Neutrophil (primary cell): ENCODE data around the gene PDE7B.

Experiments
- H3K27ac ChIP-seq: fragments of 200-600 bp; sonication (generic); 2 replicates; pipeline ENCODE4 v1.5.1; 2016; ENCODE audit warnings: mild to moderate bottlenecking, moderate library complexity
- H3K27me3 ChIP-seq: fragments of 200-600 bp; sonication (generic); 2 replicates; pipeline ENCODE4 v1.6.0; 2016; ENCODE audit warnings: mild to moderate bottlenecking
- H3K36me3 ChIP-seq: fragments of 200-600 bp; sonication (generic); 2 replicates; pipeline ENCODE4 v1.5.1; 2017
- H3K4me1 ChIP-seq, 2 experiments: fragments of 200-600 bp in 1 of 2; sonication (generic) in 1 of 2; 1 replicate in 1 of 2; 2 replicates in 1 of 2; pipeline versions ENCODE4 v1.5.1 to v1.6.1; 2013 to 2016; ENCODE audit warnings: low read depth in 1 of 2, low read length in 1 of 2, mild to moderate bottlenecking in 1 of 2, moderate library complexity in 1 of 2; ENCODE audit not compliant: control insufficient read depth in 1 of 2, insufficient read depth in 1 of 2
- H3K4me3 ChIP-seq, 2 experiments: fragments of 200-600 bp in 1 of 2; sonication (generic) in 1 of 2; 1 replicate in 1 of 2; 2 replicates in 1 of 2; pipeline ENCODE4 v1.5.1; 2013 to 2016; ENCODE audit warnings: low read depth in 1 of 2, low read length in 1 of 2, mild to moderate bottlenecking in 1 of 2, moderate library complexity in 1 of 2
- H3K9me3 ChIP-seq: fragments of 200-600 bp; sonication (generic); 2 replicates; pipeline ENCODE4 v1.5.1; 2016
- TF ChIP-seq, protein P1 (sequence below): fragments of 200-600 bp; sonication (generic); IDR thresholded peaks from 2 replicates; pipeline ENCODE4 v1.5.1; 2016; ENCODE audit warnings: antibody characterized with exemption

Gene PDE7B

DNA sequence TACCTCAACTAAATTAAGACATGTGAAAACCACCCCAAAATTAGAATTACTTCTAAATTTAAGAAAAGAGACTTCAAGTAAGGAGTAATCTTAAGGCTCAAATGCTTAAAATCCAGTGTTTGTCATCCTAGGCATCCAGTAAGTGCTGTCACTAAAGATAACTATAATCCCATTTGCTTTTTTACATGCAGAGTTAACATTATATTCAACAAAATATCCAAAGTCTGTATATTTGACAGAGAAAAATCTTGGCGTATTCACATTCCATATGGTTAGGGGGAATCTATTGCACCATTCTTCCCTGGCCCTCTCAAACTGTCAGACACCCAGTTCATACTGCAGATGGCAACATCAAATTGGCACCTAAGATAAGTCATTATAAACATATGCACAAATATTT is 381.2 kb downstream of the PDE7B start:
- Histone ChIP-seq H3K36me3 (peaks cover 16% of the 10 kb centered on the region), H3K4me3 (no peak overlapping the region), H3K9me3 (no peaks in the 10 kb centered on the region), H3K27me3 (no peaks in the 10 kb centered on the region), H3K27ac (no peak overlapping the region), H3K4me1 (peaks cover 6 to 8% of the 10 kb centered on the region in 2 experiments)
- TF ChIP-seq, protein P1, sequence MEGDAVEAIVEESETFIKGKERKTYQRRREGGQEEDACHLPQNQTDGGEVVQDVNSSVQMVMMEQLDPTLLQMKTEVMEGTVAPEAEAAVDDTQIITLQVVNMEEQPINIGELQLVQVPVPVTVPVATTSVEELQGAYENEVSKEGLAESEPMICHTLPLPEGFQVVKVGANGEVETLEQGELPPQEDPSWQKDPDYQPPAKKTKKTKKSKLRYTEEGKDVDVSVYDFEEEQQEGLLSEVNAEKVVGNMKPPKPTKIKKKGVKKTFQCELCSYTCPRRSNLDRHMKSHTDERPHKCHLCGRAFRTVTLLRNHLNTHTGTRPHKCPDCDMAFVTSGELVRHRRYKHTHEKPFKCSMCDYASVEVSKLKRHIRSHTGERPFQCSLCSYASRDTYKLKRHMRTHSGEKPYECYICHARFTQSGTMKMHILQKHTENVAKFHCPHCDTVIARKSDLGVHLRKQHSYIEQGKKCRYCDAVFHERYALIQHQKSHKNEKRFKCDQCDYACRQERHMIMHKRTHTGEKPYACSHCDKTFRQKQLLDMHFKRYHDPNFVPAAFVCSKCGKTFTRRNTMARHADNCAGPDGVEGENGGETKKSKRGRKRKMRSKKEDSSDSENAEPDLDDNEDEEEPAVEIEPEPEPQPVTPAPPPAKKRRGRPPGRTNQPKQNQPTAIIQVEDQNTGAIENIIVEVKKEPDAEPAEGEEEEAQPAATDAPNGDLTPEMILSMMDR, result no peak

DNA sequence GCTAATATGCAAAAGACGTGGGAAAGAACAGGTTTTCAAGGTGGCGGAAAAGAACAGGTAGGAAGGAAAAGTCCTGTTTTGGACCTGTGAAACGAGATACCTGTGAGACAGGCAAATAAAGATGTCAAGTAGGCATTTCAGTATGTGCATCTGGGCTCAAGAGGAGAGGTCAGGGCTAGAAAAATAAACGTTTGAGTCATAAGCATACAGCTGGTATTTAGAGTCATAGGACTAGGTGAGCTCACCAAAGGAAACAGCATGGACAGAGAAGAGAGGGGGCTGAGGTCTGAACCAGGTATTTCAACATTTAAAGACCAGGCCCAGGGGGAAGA is 383.7 kb downstream of the PDE7B start:
- no peak overlapping the region for H3K27ac ChIP-seq
- no peaks in the 10 kb centered on the region for H3K9me3 ChIP-seq
- H3K27me3 ChIP-seq, result no peaks in the 10 kb centered on the region
- no peak overlapping the region for H3K4me3 ChIP-seq
- TF ChIP-seq, protein P1, result no peak
- H3K36me3 ChIP-seq, result peaks cover 33% of the 10 kb centered on the region
- H3K4me1 ChIP-seq, result peaks cover 6 to 8% of the 10 kb centered on the region in 2 experiments

DNA sequence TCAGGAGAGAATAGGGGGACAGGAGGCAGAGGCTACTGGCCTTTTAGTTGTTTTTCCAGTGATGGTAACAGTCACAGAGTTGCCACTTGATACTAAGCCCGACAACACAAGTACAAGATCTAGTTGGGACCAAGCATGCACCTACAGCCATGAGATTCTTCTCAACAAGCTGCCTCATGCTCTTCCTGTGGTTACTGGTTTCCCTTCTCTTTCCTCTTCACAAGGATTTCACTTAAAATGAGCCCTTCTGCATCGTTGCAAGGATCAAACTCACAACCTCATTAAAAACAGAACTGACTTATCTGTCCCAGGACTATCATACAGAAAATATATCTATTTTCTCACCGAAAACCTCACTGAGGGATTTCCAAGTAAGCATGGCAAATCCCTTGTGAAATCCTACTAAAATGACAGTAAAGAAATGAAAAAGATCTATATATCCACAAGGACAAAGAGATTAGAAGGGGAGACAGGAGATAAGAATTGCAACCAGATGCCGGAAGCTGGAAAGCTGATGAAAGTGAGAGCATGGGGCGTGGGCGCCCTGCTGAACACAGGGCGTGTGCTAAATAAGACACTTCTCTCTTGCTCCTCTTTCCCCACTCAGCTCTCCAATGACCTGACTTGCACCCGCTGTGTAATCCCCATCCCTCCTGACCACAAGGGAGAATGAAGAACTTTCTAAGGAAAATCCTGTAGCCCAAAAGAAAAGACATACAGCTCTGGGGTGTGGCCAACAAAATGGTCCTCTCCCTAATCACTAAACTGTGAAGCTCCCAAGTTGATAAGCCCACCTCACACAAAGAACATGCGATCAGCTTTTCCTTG is 385.2 kb downstream of the PDE7B start:
- Histone ChIP-seq H3K27ac (no peak overlapping the region), H3K27me3 (no peaks in the 10 kb centered on the region), H3K9me3 (no peaks in the 10 kb centered on the region), H3K4me1 (peaks cover 6 to 8% of the 10 kb centered on the region in 2 experiments), H3K36me3 (peaks cover 34% of the 10 kb centered on the region), H3K4me3 (no peak overlapping the region)
- TF ChIP-seq, protein P1, result no peak

DNA sequence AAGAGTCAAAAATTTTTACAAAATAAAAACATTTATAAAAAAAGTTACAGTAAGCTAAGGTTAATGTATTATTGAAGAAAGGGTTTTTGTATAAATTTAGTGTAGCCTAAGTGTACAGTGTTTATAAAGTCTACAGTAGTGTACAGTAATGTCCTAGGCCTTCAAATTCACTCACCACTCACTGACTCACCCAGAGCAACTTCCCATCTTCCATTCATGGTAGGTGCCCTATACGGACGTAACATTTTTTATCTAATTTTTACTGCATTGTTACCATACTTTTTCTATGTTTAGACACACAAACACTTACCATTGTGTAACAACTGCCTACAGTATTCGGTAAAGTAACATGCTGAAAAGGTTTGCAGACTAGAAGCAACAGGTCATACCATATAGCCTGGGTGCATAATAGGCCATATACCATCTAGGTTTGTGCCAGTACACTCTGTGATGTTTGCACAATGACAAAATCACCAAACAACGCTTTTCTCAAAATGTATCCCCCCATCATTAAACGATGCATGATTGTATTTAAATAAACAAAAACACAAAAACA is 392.6 kb downstream of the PDE7B start:
- no peaks in the 10 kb centered on the region for H3K9me3 ChIP-seq
- no peaks in the 10 kb centered on the region for H3K27me3 ChIP-seq
- peaks cover 3 to 5% of the 10 kb centered on the region in 2 experiments for H3K4me1 ChIP-seq
- no peak overlapping the region for H3K4me3 ChIP-seq
- TF ChIP-seq, protein P1, result no peak
- H3K36me3 ChIP-seq, result peaks cover 23% of the 10 kb centered on the region
- no peak overlapping the region for H3K27ac ChIP-seq
